Cardiac septum (tissue), 1 donor: ENCODE measurements around the gene CCDC171. TPM values are rescaled to one million over a fixed set of nuclear protein-coding genes. Genes with fewer than 3 reads are reported as not detected.
"Not testable (repeated sequence)": the region's sequence is repeated elsewhere in the genome, so short reads cannot be mapped to it uniquely, and the experiment has no call there.

Source experiments
- DNase-seq: peaks from one replicate; pipeline ENCODE4 v3.0.0-alpha.2; 2020; ENCODE audit warnings: low spot score
- intact Hi-C: fragments of 100-400 bp; cut with DNase I; formaldehyde crosslinking; loops from one replicate; pipeline ENCODE4 v1.14.0; 2022
- long read RNA-seq: library from polyadenylated mRNA; unstranded; transcript quantifications from one replicate; pipeline ENCODE4 v2.0.0, GENCODE V29; 2021
- total RNA-seq: library from RNA; stranded (reverse); fragmentation: NEBNext Ultra II Directional; extraction: Animal tissue kit (Norgen Biotek cat#: 25700); gene quantifications from one replicate; pipeline ENCODE4 v1.2.1, GENCODE V29; 2021
- donor health status: DM: no; HTN: no; CAD: no.

CCDC171 gene
- 2.5 TPM for total RNA-seq
- long read RNA-seq, partial matches to known transcripts: 1 of 2 reads
- long read RNA-seq, other reads (novel, unspliced or antisense): 1 of 2 reads

DNA sequence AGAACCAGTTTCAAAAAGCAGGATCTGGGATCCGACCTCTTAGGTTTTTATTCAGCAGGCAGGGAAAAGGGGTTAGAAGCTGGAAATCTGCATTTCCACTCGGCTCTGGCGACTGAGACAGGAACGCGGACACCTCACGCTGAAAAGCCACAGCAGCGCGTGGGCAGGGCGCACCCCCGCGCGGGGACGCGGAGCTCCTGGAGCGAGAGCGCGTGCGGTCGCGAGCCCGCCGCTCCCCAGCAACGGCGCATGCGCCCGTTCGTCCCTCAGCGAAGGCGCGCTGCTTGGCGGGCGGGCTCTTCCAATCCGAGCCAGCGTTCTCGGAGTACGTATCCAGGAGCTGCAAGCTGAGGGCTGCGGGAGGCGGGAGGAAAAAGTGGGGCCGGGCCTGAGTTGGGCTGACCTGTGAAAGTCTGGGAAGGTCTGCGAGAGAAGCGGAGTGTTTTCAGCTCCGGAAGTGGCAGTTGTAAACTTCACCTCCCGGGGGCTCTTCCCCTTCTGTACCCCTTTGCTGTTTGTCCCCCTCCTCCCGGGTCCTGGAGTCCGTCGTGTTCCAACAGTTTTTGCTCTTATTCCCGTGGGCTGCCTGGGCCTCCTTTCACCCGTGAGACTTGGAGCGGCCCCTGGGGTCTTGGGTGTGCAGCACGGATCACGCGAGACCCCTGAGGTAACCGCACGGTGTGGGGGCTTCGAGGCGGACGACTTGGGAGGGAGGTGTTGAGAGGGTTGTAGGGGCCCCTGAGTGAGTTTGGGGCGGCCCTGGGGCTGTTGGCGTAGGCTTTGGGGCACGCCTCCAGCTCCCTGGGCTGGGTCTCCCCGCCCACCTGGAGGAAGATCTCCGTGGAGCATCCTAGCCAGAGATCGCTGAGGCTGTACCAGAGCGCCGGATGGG lies at the start of gene CCDC171:
Gene CCDC171 (plus strand): TSS at position 408 of the 892 bp plus-strand sequence. CDS start 11,046 bp downstream, outside the sequence.
- intact Hi-C loops: loop anchor here (1.0 to 5.0 kb wide), 2 partner anchors 43 to 246 kb away; partner anchors contain the start of genes PSIP1 and TTC39B
- peak; percentile 95 for DNase-seq

DNA sequence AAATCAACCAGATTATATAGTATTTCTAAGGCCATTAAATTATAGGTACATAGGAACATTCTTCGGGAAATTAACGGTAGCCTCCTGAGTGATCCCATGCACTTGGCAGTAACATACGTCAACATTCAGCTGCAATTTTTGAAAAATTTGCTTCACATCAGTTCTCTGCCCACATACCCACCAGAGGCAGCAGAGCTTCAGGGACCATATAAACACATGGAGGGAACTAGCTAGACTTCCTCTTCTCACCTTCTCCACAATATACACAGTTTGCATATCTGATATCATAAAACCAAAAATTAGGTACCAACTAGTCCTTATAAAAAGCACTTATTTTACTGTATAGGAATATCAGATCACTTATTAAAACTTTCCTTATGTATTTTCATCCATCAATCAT lies 46.9 kb upstream of the CCDC171 start:
- intact Hi-C loops: no loop called here
- DNase-seq: no peak

DNA sequence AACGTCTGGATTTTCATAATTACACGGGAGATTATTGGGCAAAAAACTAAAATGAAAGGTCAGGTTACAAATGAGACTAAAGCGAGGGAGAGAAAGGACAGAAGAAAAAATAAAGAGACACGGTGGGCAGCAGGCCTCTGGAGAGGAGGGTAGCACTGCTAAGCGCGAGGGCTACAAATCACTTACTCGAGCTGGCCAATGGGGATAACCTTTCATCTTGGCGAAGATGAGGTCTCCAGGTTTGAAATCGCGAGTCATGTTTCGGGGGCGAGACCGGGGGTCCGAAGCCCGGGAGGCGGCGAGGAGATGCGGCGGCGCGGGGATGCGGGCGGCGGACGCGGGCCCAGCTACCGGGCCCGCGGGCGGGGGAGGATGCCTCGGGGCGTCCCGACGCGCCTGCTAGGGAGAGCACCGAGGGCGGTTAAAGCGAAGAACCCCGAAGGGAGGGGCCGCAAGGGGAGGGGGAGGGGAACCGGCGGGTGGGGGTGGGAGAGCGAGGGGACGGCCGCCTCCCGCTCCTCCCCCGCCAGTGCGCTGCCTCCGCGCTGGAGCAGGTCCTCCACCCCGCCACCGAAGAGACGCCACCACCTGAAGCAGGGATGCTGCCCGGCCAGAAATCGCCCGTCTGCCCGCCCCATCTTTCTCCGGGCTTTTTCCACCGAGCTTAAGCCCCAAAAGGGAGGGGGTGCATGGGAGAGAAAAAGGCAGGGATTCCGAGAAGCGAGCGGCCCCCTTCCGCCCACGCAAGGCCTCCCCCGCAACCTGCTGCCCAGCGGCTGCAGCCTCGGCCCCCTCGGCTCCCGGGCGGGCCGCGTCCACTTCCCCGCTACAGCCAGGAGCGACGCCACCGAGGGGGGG lies 42.7 kb upstream of the CCDC171 start:
- intact Hi-C loops: loop anchor here (1.0 to 5.0 kb wide), 3 partner anchors 42 to 203 kb away; partner anchors contain the start of genes SNAPC3 and TTC39B
- no peak for DNase-seq

- intact Hi-C loops: loop anchor here (1.0 to 5.0 kb wide), 3 partner anchors 41 to 204 kb away; partner anchors contain the start of genes SNAPC3 and TTC39B
Measured at GRCh38 chr9:15510789-15511575, 41.9 kb upstream of the CCDC171 start, which contains the start of gene PSIP1. Gene PSIP1, minus strand, starts transcription at chr9:15510970. Its CDS starts 782 bp downstream, at chr9:15510188.

GRCh38 chr9:15512204-15512603 lies 40.6 kb upstream of the CCDC171 start:
- intact Hi-C loops: loop anchor here (5.0 kb wide), 1 partner anchor 90 kb away; the partner anchor contains the start of gene SNAPC3
- DNase-seq: no peak

More at GRCh38 chr9:15510789-15511575, 41.9 kb upstream of the CCDC171 start, which contains the start of gene PSIP1:
- peak; percentile 91 for DNase-seq

- intact Hi-C loops: loop anchor here (5.0 kb wide), 1 partner anchor 91 kb away; the partner anchor contains the start of gene SNAPC3
- DNase-seq: no peak
Measured at GRCh38 chr9:15512889-15513288, 40.0 kb upstream of the CCDC171 start.

DNA sequence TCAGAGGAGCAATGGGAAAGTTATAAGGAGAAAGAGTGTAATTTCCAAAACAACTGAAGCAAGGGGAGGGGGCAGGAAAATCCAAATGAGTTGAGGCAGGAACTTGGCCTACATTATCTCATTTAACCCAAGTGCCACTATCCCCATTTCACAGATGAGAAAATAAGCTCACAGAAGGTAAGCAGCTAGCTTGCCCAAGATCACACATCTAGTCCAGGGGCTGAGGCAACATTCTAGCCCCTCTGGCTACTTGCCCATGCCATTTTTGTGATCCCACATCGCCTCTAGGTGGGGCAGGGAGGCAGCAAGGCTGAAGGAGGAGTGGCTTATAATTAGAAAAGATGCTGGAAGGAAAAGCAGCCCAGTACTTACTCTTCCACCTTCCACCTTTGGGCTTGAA lies 39.5 kb upstream of the CCDC171 start:
- intact Hi-C loops: loop anchor here (5.0 kb wide), 1 partner anchor 91 kb away; the partner anchor contains the start of gene SNAPC3
- no peak for DNase-seq

- DNase-seq: no peak
- intact Hi-C loops: no loop called here
Measured at GRCh38 chr9:15519831-15520230, 33.0 kb upstream of the CCDC171 start.

- DNase-seq: no peak
- intact Hi-C loops: no loop called here
Measured at GRCh38 chr9:15521254-15521653, 31.6 kb upstream of the CCDC171 start.

DNA sequence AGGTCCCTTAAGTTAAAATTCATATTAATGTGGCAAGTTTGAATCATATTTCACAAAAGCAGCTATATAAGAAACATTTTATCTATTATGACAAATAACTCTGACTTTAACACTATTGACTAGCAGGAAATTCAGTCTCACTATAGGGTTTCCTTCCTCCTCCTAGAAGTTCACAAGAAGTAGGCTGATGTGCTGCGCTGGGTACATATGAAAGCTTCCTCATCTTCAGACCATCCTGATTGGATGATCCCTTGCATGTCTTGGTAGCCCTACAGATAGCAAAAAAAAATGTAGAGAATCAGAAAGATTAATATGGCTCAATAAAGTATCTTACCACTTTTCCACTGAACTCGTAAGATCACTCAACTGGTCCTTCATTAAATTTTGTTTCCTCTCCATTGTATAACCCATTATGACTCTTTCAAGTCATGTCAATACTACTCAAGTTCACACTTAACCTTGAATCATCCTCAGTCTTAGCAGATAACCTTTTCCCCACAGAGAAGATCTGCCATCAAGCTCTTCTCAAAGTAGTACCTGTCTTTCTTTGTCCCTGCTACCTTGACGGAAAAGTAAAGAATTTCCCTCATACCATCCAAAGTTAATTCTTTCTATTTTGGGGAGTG lies 30.6 kb upstream of the CCDC171 start:
- DNase-seq: no peak

DNA sequence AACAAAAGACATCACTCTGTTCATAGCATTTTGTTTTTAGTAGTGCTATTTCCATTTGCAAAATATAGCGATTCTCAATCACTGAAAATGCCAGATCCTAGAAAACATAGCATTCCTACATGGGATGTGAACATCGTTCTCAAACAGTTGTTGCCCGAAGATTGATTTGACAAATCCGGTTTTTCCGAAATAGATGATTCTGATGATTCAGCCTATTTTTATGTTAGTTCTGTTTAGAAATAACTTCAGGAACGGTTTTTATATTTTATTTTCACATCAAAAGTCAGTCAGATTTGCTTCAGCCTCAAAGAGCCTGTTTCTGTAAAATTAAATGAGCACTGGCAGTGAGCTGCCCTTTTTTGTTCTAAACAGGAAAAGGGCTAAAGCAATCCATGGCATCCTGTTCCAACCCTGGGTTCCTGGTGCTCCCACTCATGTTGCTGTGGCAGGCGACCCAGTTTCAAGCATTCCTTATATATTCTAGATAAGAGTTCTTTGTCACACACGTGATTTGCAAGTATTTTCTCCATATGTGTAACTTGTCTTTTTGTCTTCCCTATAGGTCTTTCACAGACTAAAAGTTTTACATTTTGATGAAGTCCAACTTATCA lies 27.9 kb upstream of the CCDC171 start:
- intact Hi-C loops: no loop called here
- no peak for DNase-seq

More for the DNA sequence above, 30.6 kb upstream of the CCDC171 start:
- intact Hi-C loops: no loop called here

- intact Hi-C loops: no loop called here
- no peak for DNase-seq
Measured at GRCh38 chr9:15525958-15526357, 26.9 kb upstream of the CCDC171 start.

GRCh38 chr9:15527035-15527434 lies 25.8 kb upstream of the CCDC171 start:
- DNase-seq, intact Hi-C loops: not testable (repeated sequence)

GRCh38 chr9:15529566-15530324 lies 23.1 kb upstream of the CCDC171 start:
- intact Hi-C loops: no loop called here
- DNase-seq: no peak

- intact Hi-C loops: no loop called here
- no peak for DNase-seq
Measured at GRCh38 chr9:15531380-15531779, 21.5 kb upstream of the CCDC171 start.

GRCh38 chr9:15541872-15542271 lies 11.0 kb upstream of the CCDC171 start:
- no peak for DNase-seq
- intact Hi-C loops: no loop called here

GRCh38 chr9:15542624-15543023 lies 10.2 kb upstream of the CCDC171 start:
- intact Hi-C loops: no loop called here
- DNase-seq: no peak
